Loucy (cell line): ENCODE measurements around the gene IL3RA.
"Not testable (repeated sequence)": the region's sequence is repeated elsewhere in the genome, so short reads cannot be mapped to it uniquely, and the experiment has no call there.

Source experiments
- H2AFZ ChIP-seq: fragments of 200-600 bp; sonication (generic); 2 replicates; pipeline ENCODE4 v1.6.0; 2016; ENCODE audit warnings: antibody characterized with exemption, mild to moderate bottlenecking, low read length, moderate library complexity
- H3F3A ChIP-seq: fragments of 200-600 bp; 2 replicates; pipeline ENCODE4 v1.6.0; 2016; ENCODE audit warnings: antibody characterized with exemption, low read depth, mild to moderate bottlenecking
- H3K27me3 ChIP-seq: fragments of 200-600 bp; sonication (generic); 2 replicates; pipeline ENCODE4 v1.6.1; 2014; ENCODE audit warnings: low read length, mild to moderate bottlenecking; ENCODE audit not compliant: insufficient read depth, poor library complexity, severe bottlenecking
- H3K36me3 ChIP-seq: fragments of 200-600 bp; sonication (generic); 2 replicates; pipeline ENCODE4 v1.6.1; 2016; ENCODE audit warnings: low read length; ENCODE audit not compliant: insufficient read depth
- H3K4me1 ChIP-seq: fragments of 200-600 bp; sonication (generic); 2 replicates; pipeline ENCODE4 v1.5.1; 2014; ENCODE audit warnings: low read length, mild to moderate bottlenecking; ENCODE audit not compliant: insufficient read depth, poor library complexity, severe bottlenecking
- H3K4me2 ChIP-seq: fragments of 200-600 bp; sonication (generic); 2 replicates; pipeline ENCODE4 v1.6.0; 2014; ENCODE audit warnings: antibody characterized with exemption, low read length, low read depth, mild to moderate bottlenecking; ENCODE audit not compliant: poor library complexity, severe bottlenecking
- H3K4me3 ChIP-seq: fragments of 200-600 bp; sonication (generic); 2 replicates; pipeline ENCODE4 v1.5.1; 2014; ENCODE audit warnings: low read length, mild to moderate bottlenecking, mixed read lengths; ENCODE audit not compliant: poor library complexity, severe bottlenecking
- H3K79me2 ChIP-seq: fragments of 200-600 bp; sonication (generic); 2 replicates; pipeline ENCODE4 v1.6.1; 2014; ENCODE audit warnings: low read length; ENCODE audit not compliant: insufficient read depth
- H3K9ac ChIP-seq: fragments of 200-600 bp; sonication (generic); 2 replicates; pipeline ENCODE4 v1.6.0; 2014; ENCODE audit warnings: mild to moderate bottlenecking, low read depth, low read length, moderate library complexity; ENCODE audit not compliant: poor library complexity, severe bottlenecking
- H3K9me2 ChIP-seq: fragments of 200-600 bp; sonication (generic); replicated peaks from 2 replicates; pipeline ENCODE4 v1.6.1; 2016; ENCODE audit warnings: low read depth, low read length, mixed read lengths
- H3K9me3 ChIP-seq: fragments of 200-600 bp; sonication (generic); 2 replicates; pipeline ENCODE4 v1.6.1; 2014; ENCODE audit warnings: mild to moderate bottlenecking, antibody characterized with exemption, low read length, low read depth; ENCODE audit not compliant: insufficient read depth
- H4K20me1 ChIP-seq: fragments of 200-600 bp; sonication (generic); 2 replicates; pipeline ENCODE4 v1.6.0; 2014; ENCODE audit warnings: antibody characterized with exemption, low read length, mild to moderate bottlenecking; ENCODE audit not compliant: insufficient read depth, poor library complexity, severe bottlenecking
- EZH2phosphoT487 ChIP-seq: fragments of 200-600 bp; IDR thresholded peaks from 2 replicates; pipeline ENCODE4 v1.6.1; 2018; ENCODE audit warnings: antibody characterized with exemption, mild to moderate bottlenecking, moderate library complexity, borderline replicate concordance
- TF ChIP-seq, protein P1 (sequence below): fragments of 200-600 bp; sonication (generic); conservative IDR thresholded peaks from 2 replicates; pipeline ENCODE4 v1.5.1; 2014; ENCODE audit warnings: mild to moderate bottlenecking, antibody characterized with exemption, low read length

IL3RA gene

GRCh38 chrX:1307626-1308340 is 28.8 kb upstream of the IL3RA start:
- Histone ChIP-seq H3K4me1 (no peaks in the 10 kb centered on the region), H4K20me1 (no peaks in the 10 kb centered on the region), H3K4me2 (no peak overlapping the region), H3K4me3 (no peak overlapping the region), H3K9me2 (no peaks in the 10 kb centered on the region), H3K79me2 (no peaks in the 10 kb centered on the region), H2AFZ (no peak overlapping the region), H3F3A (no peaks in the 10 kb centered on the region), H3K27me3 (no peaks in the 10 kb centered on the region), H3K36me3 (no peaks in the 10 kb centered on the region), H3K9me3 (no peaks in the 10 kb centered on the region), H3K9ac (no peak overlapping the region)
- no peak for TF ChIP-seq EZH2phosphoT487
- TF ChIP-seq, protein P1, sequence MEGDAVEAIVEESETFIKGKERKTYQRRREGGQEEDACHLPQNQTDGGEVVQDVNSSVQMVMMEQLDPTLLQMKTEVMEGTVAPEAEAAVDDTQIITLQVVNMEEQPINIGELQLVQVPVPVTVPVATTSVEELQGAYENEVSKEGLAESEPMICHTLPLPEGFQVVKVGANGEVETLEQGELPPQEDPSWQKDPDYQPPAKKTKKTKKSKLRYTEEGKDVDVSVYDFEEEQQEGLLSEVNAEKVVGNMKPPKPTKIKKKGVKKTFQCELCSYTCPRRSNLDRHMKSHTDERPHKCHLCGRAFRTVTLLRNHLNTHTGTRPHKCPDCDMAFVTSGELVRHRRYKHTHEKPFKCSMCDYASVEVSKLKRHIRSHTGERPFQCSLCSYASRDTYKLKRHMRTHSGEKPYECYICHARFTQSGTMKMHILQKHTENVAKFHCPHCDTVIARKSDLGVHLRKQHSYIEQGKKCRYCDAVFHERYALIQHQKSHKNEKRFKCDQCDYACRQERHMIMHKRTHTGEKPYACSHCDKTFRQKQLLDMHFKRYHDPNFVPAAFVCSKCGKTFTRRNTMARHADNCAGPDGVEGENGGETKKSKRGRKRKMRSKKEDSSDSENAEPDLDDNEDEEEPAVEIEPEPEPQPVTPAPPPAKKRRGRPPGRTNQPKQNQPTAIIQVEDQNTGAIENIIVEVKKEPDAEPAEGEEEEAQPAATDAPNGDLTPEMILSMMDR = no peak

- H3K36me3 ChIP-seq = no peaks in the 10 kb centered on the region
- TF ChIP-seq EZH2phosphoT487 = no peak
- TF ChIP-seq, protein P1 = no peak
- H3K4me3 ChIP-seq = no peak overlapping the region
- no peak overlapping the region for H3K4me2 ChIP-seq
- H4K20me1 ChIP-seq = no peaks in the 10 kb centered on the region
- no peaks in the 10 kb centered on the region for H3K9me3 ChIP-seq
- H3K4me1 ChIP-seq = no peaks in the 10 kb centered on the region
- no peaks in the 10 kb centered on the region for H3F3A ChIP-seq
- no peak overlapping the region for H3K9ac ChIP-seq
- no peaks in the 10 kb centered on the region for H3K79me2 ChIP-seq
- no peaks in the 10 kb centered on the region for H3K27me3 ChIP-seq
- no peak overlapping the region for H2AFZ ChIP-seq
- no peaks in the 10 kb centered on the region for H3K9me2 ChIP-seq
Observed at GRCh38 chrX:1308476-1308875, 28.1 kb upstream of the IL3RA start.

DNA sequence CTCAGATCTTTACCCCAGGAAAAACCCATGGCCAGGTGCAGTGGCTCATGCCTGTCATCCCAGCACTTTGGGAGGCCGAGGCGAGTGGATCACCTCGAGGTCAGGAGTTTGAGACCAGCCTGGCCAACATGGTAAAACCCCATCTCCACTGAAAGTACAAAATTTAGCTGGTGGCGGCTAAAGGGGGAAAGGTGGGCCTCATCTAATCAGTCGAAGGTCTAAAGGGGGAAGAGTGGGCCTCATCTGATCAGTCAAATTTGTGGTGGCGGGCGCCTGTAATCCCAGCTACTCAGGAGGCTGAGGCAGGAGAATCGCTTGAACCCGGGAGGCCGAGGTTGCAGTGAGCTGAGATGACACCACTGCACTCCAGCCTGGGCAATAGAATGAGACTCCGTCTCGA is 27.7 kb upstream of the IL3RA start:
- H3K79me2 ChIP-seq, H3F3A ChIP-seq, H2AFZ ChIP-seq, H3K9me2 ChIP-seq, H3K9ac ChIP-seq, H3K36me3 ChIP-seq, H4K20me1 ChIP-seq, H3K9me3 ChIP-seq, H3K27me3 ChIP-seq, H3K4me2 ChIP-seq, H3K4me3 ChIP-seq, H3K4me1 ChIP-seq: not testable (repeated sequence)

GRCh38 chrX:1313788-1314187 is 22.8 kb upstream of the IL3RA start:
- Histone ChIP-seq H2AFZ (no peak overlapping the region), H3K27me3 (no peaks in the 10 kb centered on the region)

More at GRCh38 chrX:1313788-1314187, 22.8 kb upstream of the IL3RA start:
- Histone ChIP-seq H3F3A (no peaks in the 10 kb centered on the region), H4K20me1 (no peaks in the 10 kb centered on the region), H3K9me3 (no peaks in the 10 kb centered on the region), H3K9ac (no peak overlapping the region), H3K36me3 (no peaks in the 10 kb centered on the region), H3K79me2 (no peaks in the 10 kb centered on the region), H3K9me2 (no peaks in the 10 kb centered on the region), H3K4me3 (no peak overlapping the region), H3K4me1 (no peaks in the 10 kb centered on the region), H3K4me2 (no peak overlapping the region)
- TF ChIP-seq, protein P1 = no peak
- no peak for TF ChIP-seq EZH2phosphoT487
